Measurements from ENCODE around the gene RIMS3. TPM values are rescaled to one million over a fixed set of nuclear protein-coding genes. Genes with fewer than 3 reads are reported as not detected.

Gene RIMS3
- total RNA-seq, 4 donors from 2014 or later, result 2.8 to 8.2 (median 4.8) TPM

DNA sequence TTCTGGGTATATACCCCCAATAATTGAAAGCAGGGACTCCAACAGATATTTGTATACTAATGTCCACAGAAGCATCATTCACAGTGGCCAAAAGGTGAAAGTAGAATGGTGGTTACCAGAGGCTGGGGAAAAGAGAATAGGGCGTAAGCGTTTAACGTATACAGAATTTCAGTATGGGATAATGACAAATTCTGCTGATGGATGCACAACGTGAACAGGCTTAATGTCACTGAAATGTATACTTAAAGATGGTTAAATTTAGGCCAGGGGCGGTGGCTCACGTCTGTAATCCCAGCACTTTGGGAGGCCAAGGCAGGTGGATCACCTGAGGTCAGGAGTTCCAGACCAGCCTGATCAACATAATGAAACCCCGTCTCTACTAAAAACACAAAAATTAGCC is 21.6 kb upstream of the RIMS3 start:
- H3K27me3 ChIP-seq, result no peaks in the 10 kb centered on the region
- no peaks in the 10 kb centered on the region for H3K9me3 ChIP-seq
- no peak overlapping the region for H3K27ac ChIP-seq
- H3K4me1 ChIP-seq, result peaks cover 16% of the 10 kb centered on the region
- no peak overlapping the region for H3K4me3 ChIP-seq
- no peak for TF ChIP-seq POLR2A (IDR thresholded peaks at IDR 0.05)
- TF ChIP-seq CTCF (IDR thresholded peaks at IDR 0.05), result no peak
- TF ChIP-seq POLR2AphosphoS5 (IDR thresholded peaks at IDR 0.05), result no peak
- TF ChIP-seq EP300 (IDR thresholded peaks at IDR 0.05), result no peak
- DNase-seq (ENCODE audit: low spot score in 2 of 2), result no peak
- H3K36me3 ChIP-seq, result no peaks in the 10 kb centered on the region
- 88% methylated on average over 7 of the region's 7 CpGs for WGBS

GRCh38 chr1:40684669-40685068 is 19.2 kb upstream of the RIMS3 start:
- 89% methylated on average over 3 of the region's 3 CpGs for WGBS
- TF ChIP-seq EP300 (IDR thresholded peaks at IDR 0.05), result no peak
- TF ChIP-seq POLR2A (IDR thresholded peaks at IDR 0.05), result no peak
- no peak for TF ChIP-seq POLR2AphosphoS5 (IDR thresholded peaks at IDR 0.05)
- TF ChIP-seq CTCF (IDR thresholded peaks at IDR 0.05), result no peak

GRCh38 chr1:40679165-40679953 is 13.9 kb upstream of the RIMS3 start:
- DNase-seq (ENCODE audit: low spot score in 2 of 2), result no peak
- no peak for TF ChIP-seq POLR2A (IDR thresholded peaks at IDR 0.05)
- no peak for TF ChIP-seq POLR2AphosphoS5 (IDR thresholded peaks at IDR 0.05)
- no peak for TF ChIP-seq CTCF (IDR thresholded peaks at IDR 0.05)
- no peak for TF ChIP-seq EP300 (IDR thresholded peaks at IDR 0.05)
- 88% methylated on average over 2 of the region's 2 CpGs for WGBS
- H3K4me1 ChIP-seq, result no peaks in the 10 kb centered on the region
- no peaks in the 10 kb centered on the region for H3K9me3 ChIP-seq
- no peak overlapping the region for H3K4me3 ChIP-seq
- H3K36me3 ChIP-seq, result no peaks in the 10 kb centered on the region
- no peak overlapping the region for H3K27ac ChIP-seq
- H3K27me3 ChIP-seq, result no peaks in the 10 kb centered on the region

More at GRCh38 chr1:40684669-40685068, 19.2 kb upstream of the RIMS3 start:
- H3K27ac ChIP-seq, result no peak overlapping the region
- no peak overlapping the region for H3K4me3 ChIP-seq
- DNase-seq (ENCODE audit: low spot score in 2 of 2), result no peak
- no peaks in the 10 kb centered on the region for H3K36me3 ChIP-seq
- H3K27me3 ChIP-seq, result no peaks in the 10 kb centered on the region
- no peaks in the 10 kb centered on the region for H3K9me3 ChIP-seq
- H3K4me1 ChIP-seq, result peaks cover 1% of the 10 kb centered on the region

DNA sequence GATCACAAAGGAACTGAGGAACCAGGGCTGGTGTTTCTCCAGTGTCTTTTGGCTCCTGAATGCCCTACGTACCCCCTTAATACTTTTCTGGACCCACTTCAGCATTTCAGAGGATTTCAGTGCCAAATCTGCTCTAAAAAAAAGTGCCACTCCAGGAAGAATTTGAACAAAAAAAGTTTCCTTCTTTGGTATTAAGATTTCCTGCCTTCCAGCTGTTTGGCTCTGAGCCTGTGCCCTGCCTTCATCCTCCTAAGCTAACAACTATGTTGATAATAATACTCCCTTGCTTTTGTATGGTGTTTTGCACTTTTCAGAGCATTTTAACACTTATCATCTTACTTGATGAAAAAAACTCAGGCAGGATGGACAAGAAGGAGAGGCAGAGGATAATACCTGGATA is 11.0 kb upstream of the RIMS3 start:
- Histone ChIP-seq H3K36me3 (no peaks in the 10 kb centered on the region), H3K27ac (no peak overlapping the region), H3K9me3 (no peaks in the 10 kb centered on the region), H3K27me3 (no peaks in the 10 kb centered on the region), H3K4me1 (no peaks in the 10 kb centered on the region), H3K4me3 (no peak overlapping the region)
- DNase-seq (ENCODE audit: low spot score in 2 of 2), result no peak
- WGBS, result 13% methylated on average over 1 of the region's 1 CpG
- no peak for TF ChIP-seq POLR2AphosphoS5 (IDR thresholded peaks at IDR 0.05)
- no peak for TF ChIP-seq EP300 (IDR thresholded peaks at IDR 0.05)
- no peak for TF ChIP-seq CTCF (IDR thresholded peaks at IDR 0.05)
- no peak for TF ChIP-seq POLR2A (IDR thresholded peaks at IDR 0.05)

- 80% methylated on average over 4 of the region's 4 CpGs for WGBS
- peaks cover 7% of the 10 kb centered on the region for H3K4me1 ChIP-seq
- no peaks in the 10 kb centered on the region for H3K27me3 ChIP-seq
- TF ChIP-seq POLR2AphosphoS5 (IDR thresholded peaks at IDR 0.05) (no peak), CTCF (IDR thresholded peaks at IDR 0.05) (no peak), EP300 (IDR thresholded peaks at IDR 0.05) (no peak), POLR2A (IDR thresholded peaks at IDR 0.05) (no peak)
- H3K27ac ChIP-seq, result no peak overlapping the region
- no peak for DNase-seq (ENCODE audit: low spot score in 2 of 2)
- no peak overlapping the region for H3K4me3 ChIP-seq
- no peaks in the 10 kb centered on the region for H3K9me3 ChIP-seq
- H3K36me3 ChIP-seq, result no peaks in the 10 kb centered on the region
These were observed 8.0 kb upstream of the RIMS3 start for GRCh38 chr1:40673452-40673851.
